SK-N-SH (cell line): ENCODE measurements around the gene CCDC188. TPM values are rescaled to one million over a fixed set of nuclear protein-coding genes. Genes with fewer than 3 reads are reported as not detected.

Experiments
- CTCF ChIA-PET: fragments of 300-600, 350-600 bp; formaldehyde crosslinking; extraction: SDS; loops from one replicate; lab custom pipeline; 2021; lab: Yijun Ruan, JAX
- POLR2A ChIA-PET: fragments of 350-600 bp; sonication (Branson Sonifier 250); formaldehyde crosslinking; extraction: SDS; loops from one replicate; lab custom pipeline; 2020; ENCODE audit warnings: antibody characterized with exemption, inconsistent platforms; lab: Yijun Ruan, JAX
- DNase-seq: peaks from one replicate; pipeline ENCODE4 v3.0.0; 2012
- H2AFZ ChIP-seq: fragments of 200-600 bp; sonication (generic); 2 replicates; pipeline ENCODE4 v1.8.1; 2016; ENCODE audit warnings: antibody characterized with exemption, mild to moderate bottlenecking, low read depth
- H3F3A ChIP-seq: fragments of 200-600 bp; sonication (generic); replicated peaks from 2 replicates; pipeline ENCODE3; 2016; ENCODE audit warnings: antibody characterized with exemption, mild to moderate bottlenecking; ENCODE audit not compliant: insufficient read depth
- H3K27ac ChIP-seq, 2 experiments: fragments of 200-500 bp in 1 of 2; fragments of 200-600 bp in 1 of 2; sonication (Bioruptor generic) in 1 of 2; sonication (generic), shearing (Covaris generic) in 1 of 2; 2 replicates each; pipeline versions ENCODE4 v1.5.1 to v1.6.1; 2014 to 2016; ENCODE audit warnings: low read depth in 2 of 2, inconsistent platforms in 1 of 2, low read length in 1 of 2, mild to moderate bottlenecking in 1 of 2, mixed read lengths in 1 of 2
- H3K27me3 ChIP-seq: fragments of 200-600 bp; sonication (generic), shearing (Covaris generic); 2 replicates; pipeline ENCODE4 v1.6.1; 2016; ENCODE audit warnings: mixed run types; ENCODE audit not compliant: insufficient read depth
- H3K36me3 ChIP-seq, 2 experiments: fragments of 200-500 bp in 1 of 2; fragments of 200-600 bp in 1 of 2; sonication (Bioruptor generic) in 1 of 2; sonication (generic) in 1 of 2; replicated peaks in 1 of 2; 2 replicates each; pipeline versions ENCODE3 to v1.5.1; 2014 to 2016; ENCODE audit warnings: low read length in 1 of 2, mild to moderate bottlenecking in 1 of 2; ENCODE audit not compliant: insufficient read depth in 2 of 2, control insufficient read depth in 1 of 2
- H3K4me1 ChIP-seq, 2 experiments: fragments of 200-500 bp in 1 of 2; fragments of 200-600 bp in 1 of 2; sonication (Bioruptor generic) in 1 of 2; sonication (generic), shearing (Covaris generic) in 1 of 2; 2 replicates each; pipeline versions ENCODE4 v1.5.1 to v1.6.1; 2014 to 2016; ENCODE audit warnings: low read depth in 1 of 2, low read length in 1 of 2, mixed run types in 1 of 2; ENCODE audit not compliant: insufficient read depth in 2 of 2, control insufficient read depth in 1 of 2
- H3K4me2 ChIP-seq: fragments of 200-600 bp; sonication (generic), shearing (Covaris generic); 2 replicates; pipeline ENCODE4 v1.6.1; 2017; ENCODE audit warnings: mixed run types
- H3K4me3 ChIP-seq, 2 experiments: fragments of 200-500 bp in 1 of 2; fragments of 200-600 bp in 1 of 2; sonication (Bioruptor generic) in 1 of 2; sonication (generic), shearing (Covaris generic) in 1 of 2; 2 replicates each; pipeline versions ENCODE4 v1.5.1 to v1.8.1; 2014 to 2016; ENCODE audit warnings: low read depth in 2 of 2, inconsistent platforms in 1 of 2, low read length in 1 of 2, mild to moderate bottlenecking in 1 of 2, mixed read lengths in 1 of 2, moderate library complexity in 1 of 2
- H3K79me2 ChIP-seq: fragments of 200-600 bp; sonication (generic); 2 replicates; pipeline ENCODE4 v1.8.1; 2017; ENCODE audit warnings: mild to moderate bottlenecking; ENCODE audit not compliant: insufficient read depth
- H3K9ac ChIP-seq: fragments of 200-600 bp; sonication (generic); 2 replicates; pipeline ENCODE4 v1.6.1; 2017; ENCODE audit warnings: mixed run types
- H3K9me2 ChIP-seq: fragments of 200-600 bp; sonication (generic); 2 replicates; pipeline ENCODE4 v1.6.1; 2017; ENCODE audit warnings: mixed run types
- H3K9me3 ChIP-seq: fragments of 200-600 bp; sonication (generic); 2 replicates; pipeline ENCODE4 v1.6.1; 2017; ENCODE audit warnings: mixed run types, mild to moderate bottlenecking, moderate library complexity
- H4K20me1 ChIP-seq: fragments of 200-600 bp; sonication (generic); 2 replicates; pipeline ENCODE4 v1.6.1; 2017; ENCODE audit warnings: mild to moderate bottlenecking, mixed run types; ENCODE audit not compliant: insufficient read depth
- CTCF ChIP-seq: fragments of 200-600 bp; sonication (generic); IDR thresholded peaks from 2 replicates; pipeline ENCODE4 v1.6.1; 2017; ENCODE audit warnings: antibody characterized with exemption, mild to moderate bottlenecking, moderate library complexity
- EZH2phosphoT487 ChIP-seq: fragments of 200-600 bp; sonication (generic); IDR thresholded peaks from 2 replicates; pipeline ENCODE4 v1.6.1; 2017; ENCODE audit warnings: low read depth, mixed run types, mild to moderate bottlenecking, antibody characterized with exemption, moderate library complexity, borderline replicate concordance
- FOSL2 ChIP-seq: IDR thresholded peaks from 2 replicates; pipeline ENCODE4 v1.4.0; 2012; ENCODE audit warnings: low read depth, mild to moderate bottlenecking, moderate library complexity, borderline replicate concordance
- GATA2 ChIP-seq: sonication (generic); formaldehyde crosslinking; IDR thresholded peaks from 2 replicates; pipeline ENCODE4 v1.5.0; 2020; ENCODE audit warnings: mild to moderate bottlenecking, missing genetic modification reagents
- JUND ChIP-seq: IDR thresholded peaks from 2 replicates; pipeline ENCODE4 v1.4.0; 2012
- MAX ChIP-seq: IDR thresholded peaks from 2 replicates; pipeline ENCODE4 v1.4.0; 2012; ENCODE audit warnings: low read depth
- MEF2A ChIP-seq: IDR thresholded peaks from 2 replicates; pipeline ENCODE4 v1.4.0; 2012; ENCODE audit warnings: low read depth, borderline replicate concordance
- NFIC ChIP-seq: IDR thresholded peaks from 2 replicates; pipeline ENCODE4 v1.4.0; 2012; ENCODE audit warnings: borderline replicate concordance
- NRF1 ChIP-seq: IDR thresholded peaks from 2 replicates; pipeline ENCODE4 v1.6.1; 2012; ENCODE audit warnings: low read depth, mild to moderate bottlenecking, low read length
- RAD21 ChIP-seq: IDR thresholded peaks from 2 replicates; pipeline ENCODE4 v1.6.1; 2012; ENCODE audit warnings: mild to moderate bottlenecking, low read length
- REST ChIP-seq: IDR thresholded peaks from 2 replicates; pipeline ENCODE4 v1.6.1; 2012; ENCODE audit warnings: mild to moderate bottlenecking, low read depth, low read length, moderate library complexity
- SIN3A ChIP-seq: IDR thresholded peaks from 2 replicates; pipeline ENCODE4 v1.6.1; 2012; ENCODE audit warnings: low read depth, mild to moderate bottlenecking, low read length, moderate library complexity, borderline replicate concordance
- SMC3 ChIP-seq: IDR thresholded peaks from 2 replicates; pipeline ENCODE4 v1.6.1; 2012; ENCODE audit warnings: low read depth, low read length, improper control_type of control experiment
- USF1 ChIP-seq: IDR thresholded peaks from 2 replicates; pipeline ENCODE4 v1.4.0; 2012; ENCODE audit warnings: low read depth, borderline replicate concordance
- USF2 ChIP-seq: fragments of 150-350 bp; IDR thresholded peaks from 2 replicates; pipeline ENCODE4 v1.6.1; 2017; ENCODE audit warnings: antibody characterized with exemption, low read length, low read depth, borderline replicate concordance
- YY1 ChIP-seq: IDR thresholded peaks from 2 replicates; pipeline ENCODE4 v1.4.0; 2012; ENCODE audit warnings: low read depth, mild to moderate bottlenecking
- ZBTB33 ChIP-seq: IDR thresholded peaks from 2 replicates; pipeline ENCODE4 v1.4.0; 2012; ENCODE audit warnings: low read depth, borderline replicate concordance
- WGBS: methylation state at CpG from one replicate; pipeline ENCODE4 v1.1.6; 2017; ENCODE audit warnings: low lambda C conversion rate; 5-methylcytosine and 5-hydroxymethylcytosine counted together
- polyA plus RNA-seq, 3 experiments: library from polyadenylated mRNA; depleted of rRNA; stranded (reverse); fragments of >200 nt; gene quantifications; 2 replicates each; pipeline ENCODE4 v1.2.3, GENCODE V29; 2012

CCDC188 gene
- polyA plus RNA-seq, 1 of the 3 experiments (the other 2 are of a cell fraction), result 21.1 TPM

- TF ChIP-seq FOSL2 (no peak), NFIC (no peak), SIN3A (no peak), MAX (no peak)
Measured at GRCh38 chr22:20166703-20167102, 15.8 kb upstream of the CCDC188 start (continued).

- 45% methylated on average over 7 of the region's 7 CpGs for WGBS
- CTCF ChIA-PET, result interaction anchor here (1.0 to 3.6 kb wide), 2 partner anchors 9 to 120 kb away, joined by 3 to 15 read pairs; no protein-coding TSS in a partner anchor
- DNase-seq, result no peak
- Histone ChIP-seq H3K79me2 (no peaks in the 10 kb centered on the region), H3K9me2 (no peaks in the 10 kb centered on the region), H3F3A (no peaks in the 10 kb centered on the region), H3K9ac (no peak overlapping the region), H3K27me3 (no peaks in the 10 kb centered on the region; the same call in 1 of the 2 replicates)
- no peak for TF ChIP-seq ZBTB33
- TF ChIP-seq CTCF, result no peak
- TF ChIP-seq JUND, result no peak
- TF ChIP-seq EZH2phosphoT487, result no peak
- no peak for TF ChIP-seq USF2
- no peak for TF ChIP-seq REST
- no peak for TF ChIP-seq SMC3
- TF ChIP-seq YY1, result no peak
- no peak for TF ChIP-seq USF1
- TF ChIP-seq RAD21, result no peak
- no peak for TF ChIP-seq GATA2 (CRISPR knock-in tag)
- TF ChIP-seq MEF2A, result no peak
- TF ChIP-seq NRF1, result no peak
- TF ChIP-seq, all 33 proteins: peak for 0
- Histone ChIP-seq H3K9me3 (no peaks in the 10 kb centered on the region), H4K20me1 (no peaks in the 10 kb centered on the region), H3K36me3 (no peaks in the 10 kb centered on the region), H3K4me1 (peaks cover 0 to 2% of the 10 kb centered on the region in 2 experiments; a peak in 1 of 4 replicates), H3K4me2 (no peak overlapping the region), H3K4me3 (no peak overlapping the region), H2AFZ (no peak overlapping the region), H3K27ac (no peak overlapping the region)
- POLR2A ChIA-PET, result no interaction called here
Measured at GRCh38 chr22:20165913-20166312, 15.1 kb upstream of the CCDC188 start.
